Measurements from ENCODE around the gene KAZALD1.
A peak's percentile ranks its signal among the peaks of the same experiment; 100 is the strongest.

Gene KAZALD1, protein sequence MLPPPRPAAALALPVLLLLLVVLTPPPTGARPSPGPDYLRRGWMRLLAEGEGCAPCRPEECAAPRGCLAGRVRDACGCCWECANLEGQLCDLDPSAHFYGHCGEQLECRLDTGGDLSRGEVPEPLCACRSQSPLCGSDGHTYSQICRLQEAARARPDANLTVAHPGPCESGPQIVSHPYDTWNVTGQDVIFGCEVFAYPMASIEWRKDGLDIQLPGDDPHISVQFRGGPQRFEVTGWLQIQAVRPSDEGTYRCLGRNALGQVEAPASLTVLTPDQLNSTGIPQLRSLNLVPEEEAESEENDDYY

DNA sequence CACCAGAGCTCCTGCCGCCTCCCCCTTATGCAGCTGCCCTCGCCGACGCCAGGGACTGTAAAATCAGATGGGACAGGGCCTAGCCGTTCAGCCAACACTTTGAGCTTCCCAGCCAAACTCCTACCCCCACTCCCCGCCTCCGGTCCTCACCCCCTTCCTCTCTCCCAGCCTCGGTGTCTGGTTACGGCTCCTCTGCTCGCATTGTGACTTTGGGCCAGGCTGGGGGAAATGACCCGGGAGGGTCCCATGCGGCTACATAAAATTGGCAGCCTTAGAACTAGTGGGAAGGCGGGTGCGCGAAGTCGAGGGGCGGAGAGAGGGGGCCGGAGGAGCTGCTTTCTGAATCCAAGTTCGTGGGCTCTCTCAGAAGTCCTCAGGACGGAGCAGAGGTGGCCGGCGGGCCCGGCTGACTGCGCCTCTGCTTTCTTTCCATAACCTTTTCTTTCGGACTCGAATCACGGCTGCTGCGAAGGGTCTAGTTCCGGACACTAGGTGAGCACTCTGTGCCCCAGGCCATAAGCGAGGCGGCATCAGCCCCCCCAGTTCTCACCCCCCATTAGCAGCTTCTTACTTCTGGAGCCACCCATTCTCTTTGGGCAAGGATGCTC lies at the start of gene KAZALD1:
TSS of gene KAZALD1 (plus strand) at position 366 of the 608 bp plus-strand sequence. CDS start 604 bp downstream, outside the sequence.
- no peak for DNase-seq (ENCODE audit: low read depth)

DNA sequence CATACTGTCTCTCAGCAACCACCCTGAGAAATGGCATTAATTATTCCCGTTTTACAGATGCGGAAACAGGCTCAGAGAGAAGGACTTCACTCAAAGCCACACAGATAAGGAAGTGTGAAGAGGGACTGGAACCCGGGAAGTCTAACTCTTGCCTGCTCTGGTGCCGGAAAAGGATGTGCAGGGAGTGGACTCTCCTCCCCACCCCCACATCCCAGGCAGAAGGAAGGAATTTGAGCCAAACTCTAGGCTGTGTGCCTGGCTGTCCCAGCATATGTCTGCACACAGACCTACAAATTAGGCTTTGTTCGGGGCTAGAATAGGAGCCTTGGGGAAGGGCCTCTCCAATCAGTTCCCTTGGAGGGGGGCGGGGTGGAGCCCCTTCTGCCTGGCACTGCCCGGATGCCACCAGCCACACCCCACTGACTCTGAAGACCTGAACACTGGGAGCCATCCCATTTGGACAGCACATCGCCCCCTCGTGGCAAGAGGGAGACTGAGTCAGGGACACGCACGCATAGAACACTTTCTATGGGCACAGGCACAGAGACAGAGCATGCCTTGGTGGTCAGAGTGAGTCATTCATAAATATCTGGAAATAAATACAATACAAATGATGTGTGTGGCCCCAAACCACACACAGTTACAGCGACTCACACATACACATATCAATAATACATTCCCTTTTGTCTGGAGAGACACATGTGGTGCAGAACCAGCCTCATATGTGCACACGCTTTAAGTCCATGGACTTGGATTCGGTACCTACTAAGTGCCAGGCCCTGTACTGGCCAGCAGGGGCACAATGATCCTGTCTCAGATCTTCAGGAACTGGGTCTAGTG lies 49.0 kb upstream of the KAZALD1 start:
- DNase-seq (ENCODE audit: low read depth), result peak; percentile 69

DNA sequence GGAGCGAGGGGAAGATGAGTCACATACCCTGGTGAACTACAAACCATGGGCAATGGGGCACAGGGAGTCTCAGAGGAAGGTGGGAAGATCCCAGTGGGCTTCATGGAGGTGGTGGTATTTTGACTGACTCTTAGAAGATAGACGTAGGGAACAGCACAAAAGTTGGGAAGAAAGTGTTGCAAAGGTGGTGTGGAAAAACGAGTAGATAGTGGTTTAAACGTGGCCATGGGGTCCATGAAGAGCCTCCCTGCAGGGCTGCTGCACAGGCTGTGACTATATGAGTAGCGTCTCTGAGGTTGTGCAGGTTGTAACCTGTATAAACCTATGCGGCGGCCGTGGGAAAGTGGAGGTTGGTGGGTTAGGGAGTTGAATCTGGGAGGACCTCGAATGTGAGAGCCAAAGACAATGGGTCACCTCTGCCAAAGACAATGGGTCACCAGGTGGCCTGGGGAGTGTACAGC lies 48.4 kb upstream of the KAZALD1 start:
- no peak for DNase-seq (ENCODE audit: low read depth)

DNA sequence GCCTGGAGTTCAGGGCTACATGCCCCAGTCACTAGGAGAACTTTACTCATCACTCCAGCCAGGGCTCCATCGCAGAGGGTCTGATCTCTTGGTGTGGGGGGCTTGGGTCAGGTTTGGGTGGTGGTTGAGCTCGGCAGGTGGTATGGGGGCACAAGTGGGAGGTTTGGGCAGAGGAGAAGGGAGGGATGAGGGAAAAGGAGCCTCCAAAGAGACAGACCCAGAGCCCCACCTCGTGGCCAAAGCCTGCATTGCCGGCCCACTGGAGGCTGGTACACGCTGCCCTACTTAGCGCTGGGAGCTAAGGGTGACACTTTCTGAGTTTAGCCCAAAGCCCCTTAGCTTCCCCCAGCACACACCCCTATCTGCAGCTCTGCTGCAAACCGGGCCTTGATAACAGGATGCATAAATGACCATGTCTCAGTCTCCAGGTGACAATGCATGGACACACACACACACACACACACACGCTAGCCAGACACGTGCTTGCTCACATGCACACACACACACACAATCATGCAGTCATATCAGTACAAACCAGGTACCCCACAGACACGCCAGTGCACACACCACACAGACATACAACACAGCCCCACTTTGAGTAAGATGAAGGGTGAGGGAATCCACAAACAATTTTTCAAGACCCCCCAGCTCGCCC lies 47.4 kb upstream of the KAZALD1 start:
- peak; percentile 69 for DNase-seq (ENCODE audit: low read depth)

DNA sequence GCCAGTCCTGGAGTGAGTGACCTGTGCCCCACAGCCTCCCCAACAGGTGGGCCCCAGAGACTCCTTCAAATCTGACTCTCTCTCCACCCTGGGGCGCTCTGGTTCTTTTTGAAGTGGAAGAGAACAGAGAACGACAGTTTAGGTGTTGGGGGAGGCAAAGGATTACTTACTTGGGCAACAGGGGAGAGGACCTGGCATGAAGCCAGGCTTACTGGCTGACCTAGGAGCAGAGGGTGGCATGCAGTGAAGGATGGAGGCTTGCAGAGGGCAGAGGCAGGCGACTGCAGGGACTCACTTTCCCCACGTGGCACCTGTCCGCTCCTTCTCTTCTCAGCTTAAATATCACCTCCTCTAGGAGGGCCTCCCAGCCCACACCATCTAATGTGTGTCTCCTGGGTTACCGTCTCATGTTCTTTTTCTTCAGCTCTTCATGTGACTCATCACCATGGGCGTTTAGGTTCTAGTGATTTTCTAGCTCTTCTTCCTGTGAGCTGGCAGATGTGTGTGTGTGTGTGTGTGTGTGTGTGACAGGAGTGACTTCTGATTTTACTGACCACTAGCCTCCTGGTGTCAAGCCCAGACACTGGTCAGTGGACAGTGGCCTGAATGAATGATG lies 46.7 kb upstream of the KAZALD1 start:
- DNase-seq (ENCODE audit: low read depth), result no peak

DNA sequence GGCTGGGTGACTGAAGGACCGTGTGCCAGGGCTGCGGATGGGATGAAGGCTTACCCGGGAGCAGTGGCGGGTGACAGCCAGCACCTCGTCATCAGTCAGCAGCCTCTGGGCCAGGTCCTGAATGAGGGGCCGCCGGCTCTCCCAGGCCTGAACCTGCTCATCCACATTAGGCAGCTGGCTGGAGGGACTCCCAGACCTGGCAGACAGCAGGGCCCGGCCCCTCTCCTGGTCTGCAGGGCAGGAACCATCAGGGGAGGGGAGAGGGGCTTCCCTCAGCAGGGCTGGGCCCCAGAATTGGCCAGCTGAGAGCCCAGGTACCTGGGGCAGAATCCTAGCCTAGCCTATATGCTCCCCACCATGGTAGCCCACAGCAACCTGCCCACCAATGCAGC lies 46.2 kb upstream of the KAZALD1 start:
- no peak for DNase-seq (ENCODE audit: low read depth)

DNA sequence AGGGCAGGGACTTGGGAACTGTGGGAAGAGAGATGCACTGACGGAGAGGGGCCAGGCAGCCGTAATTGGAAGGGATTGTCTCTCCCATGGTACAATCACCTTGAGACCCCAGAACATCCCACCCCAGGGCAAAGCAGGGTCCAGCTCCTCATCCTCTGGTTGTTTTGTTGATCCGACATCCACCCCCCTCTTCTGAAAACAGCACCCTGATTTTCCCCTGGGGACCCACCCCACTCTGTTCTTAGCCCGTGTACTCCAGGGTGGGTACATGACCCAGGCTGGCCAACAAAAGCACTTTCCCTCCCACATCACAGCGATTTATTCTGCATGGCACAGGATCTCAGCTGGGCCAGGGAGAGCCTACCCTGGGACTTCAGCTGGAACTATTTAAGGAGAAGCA lies 45.0 kb upstream of the KAZALD1 start:
- no peak for DNase-seq (ENCODE audit: low read depth)

DNA sequence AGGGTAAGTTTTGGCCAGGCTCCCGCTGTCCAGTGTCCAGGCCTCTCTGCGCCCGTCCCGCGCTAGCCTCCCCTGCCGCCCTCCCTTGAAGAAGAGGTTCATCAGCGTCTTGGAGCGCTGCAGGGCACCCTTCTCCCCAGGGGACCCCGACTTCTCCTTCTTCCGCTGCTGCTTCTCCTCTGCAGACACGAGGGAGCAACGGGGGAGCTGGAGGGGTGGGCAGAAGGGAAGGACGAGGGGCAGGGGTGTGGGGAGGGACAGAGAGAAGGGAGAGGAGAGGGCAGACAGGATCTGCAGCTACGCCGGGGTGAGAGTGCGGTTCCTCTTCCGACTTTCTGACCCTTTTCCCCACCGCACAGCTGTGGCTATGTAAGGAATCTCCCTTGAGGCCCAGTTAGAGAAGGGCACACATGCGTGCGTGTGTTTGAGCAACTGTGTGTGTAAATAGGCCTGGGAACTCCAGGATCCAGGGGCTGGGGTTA lies 43.6 kb upstream of the KAZALD1 start:
- no peak for DNase-seq (ENCODE audit: low read depth)

DNA sequence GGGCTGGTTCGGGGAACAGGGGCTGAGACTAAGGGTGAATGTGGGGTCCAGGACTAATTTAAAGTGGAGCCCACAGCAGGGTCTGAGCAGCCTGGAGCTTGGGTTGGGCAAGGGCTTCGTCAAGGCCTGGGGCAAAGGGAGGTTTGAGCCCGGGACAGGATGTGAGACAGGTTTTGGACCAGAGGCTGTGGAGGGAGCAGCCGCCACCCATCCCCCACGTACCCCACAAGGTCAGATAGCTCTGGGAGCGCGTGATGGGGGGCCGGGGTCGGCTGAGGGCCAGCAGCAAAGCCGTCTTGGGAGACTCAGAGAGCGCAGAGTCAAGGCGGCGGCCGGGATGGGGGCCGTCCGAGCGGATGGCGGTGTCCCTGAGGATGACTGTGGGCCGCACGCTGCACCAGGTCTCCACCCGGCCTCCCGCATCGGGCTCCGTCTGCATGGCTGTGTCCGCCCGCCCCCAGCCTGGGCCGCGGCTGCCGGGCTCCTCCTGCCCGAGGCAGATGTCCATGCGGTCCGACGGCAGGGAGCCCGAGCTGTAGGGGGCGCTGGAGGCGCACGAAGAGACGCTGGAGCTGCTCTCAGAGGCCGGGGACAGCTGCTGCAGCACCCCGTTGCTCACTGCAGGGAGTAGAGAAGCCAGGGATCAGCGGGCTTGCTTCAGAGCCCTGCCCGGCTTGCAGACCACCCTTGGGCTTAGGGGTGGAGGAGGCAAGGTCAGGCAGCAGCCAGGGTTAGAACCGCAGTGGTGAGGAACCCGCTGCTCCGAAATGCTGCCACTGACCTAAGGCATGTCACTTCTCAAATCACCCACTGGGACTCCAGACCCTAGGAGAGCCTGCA lies 43.0 kb upstream of the KAZALD1 start:
- DNase-seq (ENCODE audit: low read depth), result peak; percentile 84

DNA sequence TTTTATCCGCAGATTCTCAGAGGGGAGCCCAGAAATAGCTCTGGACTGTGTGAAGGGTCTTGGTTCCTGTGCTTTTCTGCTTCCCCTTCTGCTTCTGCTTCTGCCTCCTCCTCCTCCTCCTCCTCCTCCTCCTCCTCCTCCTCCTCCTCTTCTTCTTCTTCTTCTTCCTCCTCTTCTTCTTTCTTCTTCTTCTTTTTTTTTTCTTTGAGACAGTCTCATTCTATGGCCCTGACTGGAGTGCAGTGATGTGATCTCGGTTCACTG lies 42.4 kb upstream of the KAZALD1 start:
- DNase-seq (ENCODE audit: low read depth), result no peak

DNA sequence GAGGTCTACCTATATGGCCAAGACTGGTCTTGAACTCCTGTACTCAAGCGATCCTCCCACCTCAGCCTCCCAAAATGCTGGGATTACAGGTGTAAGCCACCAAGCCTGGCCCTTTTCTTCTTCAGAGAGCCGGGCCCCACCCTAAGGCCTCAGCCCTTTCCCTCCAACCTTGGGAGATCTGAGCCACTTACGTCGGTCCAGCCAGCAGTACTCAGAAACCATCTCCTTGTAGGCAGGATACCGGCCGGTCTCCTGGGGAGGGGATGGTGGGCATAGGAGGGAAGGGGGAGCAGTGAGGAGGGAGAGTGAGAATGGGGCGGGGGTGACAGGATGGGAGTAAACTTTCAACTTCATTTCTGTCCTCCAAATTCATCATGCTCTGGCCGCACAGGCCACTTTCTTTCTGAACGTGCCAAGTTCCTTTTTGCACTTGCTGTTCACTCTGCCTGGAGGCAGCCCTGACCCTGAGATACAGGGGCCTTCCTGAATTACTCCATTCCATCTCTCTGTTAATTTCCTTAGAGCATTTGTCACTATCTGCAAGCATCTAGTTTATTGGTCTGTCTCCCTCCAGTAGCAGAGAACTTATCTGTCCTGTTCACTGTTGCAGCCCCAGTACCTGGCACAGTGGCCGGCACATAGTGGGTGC lies 41.2 kb upstream of the KAZALD1 start:
- DNase-seq (ENCODE audit: low read depth), result no peak

DNA sequence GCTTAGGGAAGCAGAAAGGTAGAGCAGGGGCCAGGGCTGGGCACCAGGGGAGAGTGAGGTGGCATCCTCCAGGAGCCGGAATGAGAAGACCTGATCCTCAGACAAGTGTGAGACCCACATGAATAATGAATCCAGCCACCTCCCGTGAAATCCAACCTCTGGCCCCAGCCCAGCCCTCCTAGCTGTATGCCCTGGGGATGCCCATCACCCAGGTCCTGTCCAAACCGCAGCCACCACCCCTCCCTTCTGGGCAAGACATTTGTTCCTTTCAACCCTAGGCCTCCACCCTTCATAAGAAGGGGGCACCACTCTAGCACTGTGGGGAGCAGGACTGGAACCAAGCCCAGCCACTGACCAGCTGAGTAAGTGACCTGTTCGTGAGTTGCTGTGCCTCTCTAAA lies 40.5 kb upstream of the KAZALD1 start:
- DNase-seq (ENCODE audit: low read depth), result no peak

DNA sequence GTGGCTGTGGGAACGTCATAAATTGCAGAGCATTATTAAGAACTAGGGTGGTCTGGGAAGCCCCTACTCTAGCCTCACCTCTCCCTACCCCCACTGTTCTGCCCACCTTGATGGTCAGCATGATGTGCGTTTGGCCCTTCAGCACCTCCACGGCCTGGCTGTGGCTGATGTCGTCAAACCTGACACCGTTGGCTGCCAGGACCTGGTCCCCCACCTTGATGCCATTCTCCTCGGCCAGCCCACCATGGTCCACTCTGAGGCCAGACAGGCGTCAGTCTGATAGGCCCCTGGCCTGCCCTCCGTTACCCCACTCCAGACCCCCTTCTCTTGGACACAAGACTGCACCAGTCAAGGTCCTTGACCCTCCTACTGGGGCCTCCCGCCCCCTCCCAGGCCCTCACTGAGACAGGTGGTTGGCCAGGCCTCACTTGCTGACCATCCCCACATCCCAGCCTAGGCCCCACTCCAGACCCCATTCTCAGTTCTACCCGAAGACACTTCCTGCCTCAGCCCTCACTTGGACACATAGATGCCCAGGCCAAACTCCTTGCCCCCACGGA lies 40.0 kb upstream of the KAZALD1 start:
- DNase-seq (ENCODE audit: low read depth), result no peak

DNA sequence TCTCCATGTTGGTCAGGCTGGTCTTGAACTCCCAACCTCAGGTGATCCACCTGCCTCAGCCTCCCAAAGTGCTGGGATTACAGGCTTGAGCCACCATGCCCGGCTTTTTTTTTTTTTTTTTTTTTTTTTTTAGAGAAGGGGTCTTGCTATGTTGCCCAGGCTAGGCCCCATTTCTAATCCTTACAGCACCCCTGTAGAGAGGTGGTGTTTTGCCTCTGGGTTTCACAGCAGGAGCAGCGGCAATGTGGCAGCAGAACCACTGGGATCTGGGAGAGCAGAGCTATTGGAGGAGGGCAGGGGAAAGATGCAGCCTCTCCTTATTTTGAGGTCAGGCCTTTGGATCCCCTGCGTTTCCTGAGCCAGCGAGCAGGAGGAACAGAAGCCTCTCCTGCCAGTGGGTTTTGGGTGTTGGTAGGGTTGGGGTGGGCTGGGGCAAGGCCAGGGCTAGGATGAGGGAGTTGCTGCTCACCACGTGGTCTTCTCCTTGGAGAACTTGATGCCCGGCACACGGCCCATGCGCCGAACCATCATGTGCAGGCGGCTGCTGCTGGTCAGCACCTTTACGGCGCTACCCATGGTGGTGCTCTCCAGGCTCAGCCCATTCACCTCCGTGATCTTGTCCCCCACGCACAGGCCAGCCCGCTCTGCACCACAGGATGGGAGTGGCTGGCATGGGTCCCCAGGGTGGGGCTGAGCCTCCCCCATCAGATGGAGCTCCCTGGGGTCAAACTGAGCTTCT lies 38.7 kb upstream of the KAZALD1 start:
- no peak for DNase-seq (ENCODE audit: low read depth)

DNA sequence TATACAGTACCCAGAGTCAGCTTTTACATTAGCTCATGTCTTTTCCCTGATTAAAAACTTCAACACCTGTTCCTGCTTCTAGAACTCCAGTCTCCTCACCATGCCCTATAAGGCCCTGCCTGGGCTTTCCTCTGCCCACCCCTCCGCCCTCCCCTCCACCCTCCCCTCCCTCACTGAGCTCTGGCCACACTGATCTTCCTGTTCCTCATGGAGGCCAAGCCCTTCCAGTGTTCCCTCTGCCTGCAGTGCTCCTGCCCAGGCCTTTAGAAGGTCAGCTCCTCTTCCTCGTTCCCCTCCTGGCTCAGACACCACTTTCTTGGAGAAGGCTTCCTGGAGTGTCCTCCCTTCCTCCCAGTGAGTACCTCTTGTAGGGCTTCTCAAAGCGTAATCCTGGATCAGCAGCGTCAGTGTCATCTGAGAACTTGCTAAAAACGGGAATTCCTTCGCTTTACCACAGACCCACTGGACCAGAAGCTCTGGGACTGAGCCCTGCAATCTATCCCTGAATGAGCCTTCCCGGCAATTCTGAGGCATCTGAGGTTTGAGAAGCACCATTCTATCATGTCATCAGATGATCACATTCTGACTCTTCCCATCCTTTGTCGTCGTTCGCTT lies 34.6 kb upstream of the KAZALD1 start:
- no peak for DNase-seq (ENCODE audit: low read depth)

DNA sequence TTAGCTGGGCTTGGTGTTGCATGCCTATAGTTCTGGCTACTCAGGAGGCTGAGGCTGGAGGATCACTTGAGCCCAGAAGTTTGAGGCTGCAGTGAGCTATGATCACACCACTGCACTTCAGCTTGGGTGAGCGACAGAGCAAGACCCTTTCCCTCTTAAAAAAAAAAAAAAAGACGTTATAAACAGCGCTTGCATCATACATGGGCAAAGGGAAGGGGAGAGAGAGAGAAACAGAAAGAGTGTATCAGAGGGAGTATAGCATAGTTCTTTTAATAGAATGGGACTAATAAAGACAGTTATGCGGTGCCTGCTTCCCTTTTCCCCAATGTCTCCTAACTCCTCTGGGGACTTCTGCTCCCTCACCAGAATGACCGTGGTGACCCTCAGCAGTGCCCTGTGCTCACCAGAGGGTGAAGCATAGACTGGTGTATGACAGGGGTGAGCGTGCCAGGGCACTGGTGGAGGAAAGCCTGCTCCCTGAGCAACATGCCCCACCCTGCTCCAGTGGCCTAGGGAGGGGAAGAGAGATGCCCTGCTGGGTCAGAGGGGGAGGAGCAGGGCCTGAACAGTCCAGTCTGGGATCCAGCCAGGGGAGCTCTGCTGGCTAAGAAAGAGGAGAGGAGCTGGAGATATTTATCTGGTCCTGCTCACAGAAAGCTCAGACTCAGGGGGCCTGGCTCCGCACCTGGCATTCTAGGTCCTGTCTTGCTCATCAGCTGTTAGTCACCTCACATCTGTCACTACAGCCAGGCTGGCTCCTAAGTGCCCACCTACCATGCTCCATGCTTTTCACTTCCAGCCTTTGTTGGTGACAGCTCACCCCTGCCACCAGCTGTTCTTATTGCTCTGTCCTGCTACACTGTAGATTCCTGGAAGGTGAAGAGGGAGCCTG lies 33.1 kb upstream of the KAZALD1 start:
- no peak for DNase-seq (ENCODE audit: low read depth)

DNA sequence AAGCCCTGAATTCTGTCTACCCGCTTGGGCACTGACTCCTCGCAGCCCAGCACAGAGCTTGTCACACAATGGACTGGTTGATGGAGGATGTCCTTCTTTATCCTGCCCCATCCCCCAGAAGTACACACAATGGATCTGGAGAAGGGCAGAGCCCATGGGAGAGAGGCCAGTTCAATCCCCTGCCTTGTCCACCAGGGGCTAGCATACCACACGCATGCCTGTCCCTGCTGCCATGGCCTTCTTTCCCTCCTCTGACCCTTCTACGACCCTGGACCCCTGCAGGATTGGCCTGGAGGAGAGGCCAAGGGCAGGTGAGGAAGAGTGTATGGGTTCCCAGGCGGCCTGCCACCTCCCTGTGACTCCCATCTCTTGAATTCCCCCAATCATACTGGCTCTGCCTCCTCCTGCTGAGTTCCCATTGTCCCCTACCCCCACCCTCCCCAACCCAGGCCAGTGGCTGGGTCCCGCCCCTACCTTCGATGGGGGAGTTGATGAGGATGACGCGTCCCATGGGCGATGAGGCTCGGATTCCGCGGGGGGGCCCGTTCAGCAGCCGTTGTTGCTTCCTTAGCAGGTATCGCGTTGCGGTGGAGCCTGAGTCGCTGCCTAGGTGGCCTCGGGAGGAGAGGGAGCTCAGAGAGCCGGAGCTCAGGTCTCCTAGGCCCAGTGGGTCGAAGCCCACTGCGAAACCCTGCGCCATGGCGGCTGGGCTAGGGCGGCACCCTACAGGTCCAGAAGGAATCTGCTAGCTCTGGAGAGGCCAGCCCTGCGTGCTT lies 32.1 kb upstream of the KAZALD1 start:
- no peak for DNase-seq (ENCODE audit: low read depth)
